Stimulated activated CD4-positive, alpha-beta T cell treated with anti-CD3 and anti-CD28 coated beads, Interleukin-1b, Interleukin-23, amount 100 ng/mL, for 4 hours (primary cell): ENCODE data around the gene C1QL2.
A peak's percentile ranks its signal among the peaks of the same experiment; 100 is the strongest.

ENCODE experiments used
- DNase-seq, 2 donors: peaks; one replicate each; pipeline ENCODE4 v3.0.0-alpha.2; 2020; ENCODE audit warnings: low read depth in 2 of 2

The C1QL2 gene

GRCh38 chr2:119179202-119179601 is 20.7 kb upstream of the C1QL2 start:
- DNase-seq = no peak

- DNase-seq = no peak
Measured at GRCh38 chr2:119178776-119179175, 20.2 kb upstream of the C1QL2 start.

GRCh38 chr2:119177838-119178190 is 19.3 kb upstream of the C1QL2 start:
- DNase-seq = no peak

GRCh38 chr2:119177171-119177837 is 18.8 kb upstream of the C1QL2 start:
- no peak for DNase-seq

GRCh38 chr2:119175517-119175916 is 17.0 kb upstream of the C1QL2 start:
- no peak for DNase-seq

- no peak for DNase-seq
Measured at GRCh38 chr2:119174993-119175347, 16.4 kb upstream of the C1QL2 start.

- DNase-seq = peak; percentile 38 to 47
Measured at GRCh38 chr2:119174216-119174992, 15.9 kb upstream of the C1QL2 start.

- DNase-seq = no peak
Measured at GRCh38 chr2:119173556-119174060, 15.1 kb upstream of the C1QL2 start.

- no peak for DNase-seq
Measured at GRCh38 chr2:119170504-119170903, 12.0 kb upstream of the C1QL2 start.

- no peak for DNase-seq
Measured at GRCh38 chr2:119169717-119170116, 11.2 kb upstream of the C1QL2 start.

GRCh38 chr2:119160361-119160990 is 1.9 kb upstream of the C1QL2 start:
- no peak for DNase-seq

- DNase-seq = no peak
Measured at GRCh38 chr2:119157850-119158511, 570 bp downstream of the C1QL2 start.

GRCh38 chr2:119156891-119157773 is 1.4 kb downstream of the C1QL2 start:
- DNase-seq = no peak

GRCh38 chr2:119156105-119156890 is 2.3 kb downstream of the C1QL2 start:
- DNase-seq = no peak

- no peak for DNase-seq
Measured at GRCh38 chr2:119155633-119156032, 2.9 kb downstream of the C1QL2 start.

GRCh38 chr2:119154076-119154475 is 4.5 kb downstream of the C1QL2 start:
- no peak for DNase-seq

GRCh38 chr2:119149611-119150010 is 8.9 kb downstream of the C1QL2 start:
- no peak for DNase-seq

GRCh38 chr2:119147776-119148715 is 10.5 kb downstream of the C1QL2 start:
- no peak for DNase-seq

GRCh38 chr2:119144806-119145205 is 13.7 kb downstream of the C1QL2 start:
- DNase-seq = no peak
